ENCODE data around the gene KCNA3.
A peak's percentile ranks its signal among the peaks of the same experiment; 100 is the strongest.
"Not testable (repeated sequence)": the region's sequence is repeated elsewhere in the genome, so short reads cannot be mapped to it uniquely, and the experiment has no call there.

Gene KCNA3

DNA sequence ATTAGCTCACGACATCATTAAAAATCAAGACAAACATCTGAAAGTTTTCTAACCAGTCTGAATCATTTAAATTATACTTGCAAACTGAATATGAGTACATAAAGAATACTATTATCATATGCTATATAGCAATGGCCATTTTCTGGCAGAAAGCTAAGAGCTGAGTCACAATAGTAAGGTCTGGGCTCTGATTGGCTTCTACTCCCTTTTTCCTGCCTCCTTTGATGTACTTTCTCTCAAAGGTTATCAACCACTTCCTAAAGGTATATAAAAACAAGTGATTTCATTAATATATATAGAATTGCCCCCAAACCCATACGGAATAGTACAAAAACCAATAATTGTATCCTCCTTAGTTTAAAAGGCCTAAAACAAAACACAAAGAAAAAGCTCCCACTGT, 7.0 kb downstream of the KCNA3 start:
- H3K9me3 ChIP-seq (ENCODE audit: control insufficient read depth, low read length): no peaks in the 10 kb centered on the region
- 100% methylated on average over 1 of the region's 2 CpGs; no CpG with 5 or more reads in 1 of the 2 experiments for WGBS, 2 experiments (ENCODE audit: insufficient coverage in 2 of 2)
- H3K4me3 ChIP-seq (ENCODE audit: extremely low read depth, insufficient read depth, low read length, poor library complexity, severe bottlenecking): no peak overlapping the region
- no peaks in the 10 kb centered on the region for H3K4me1 ChIP-seq (ENCODE audit: control insufficient read depth, insufficient read depth, low read length, poor library complexity, severe bottlenecking)
- no peaks in the 10 kb centered on the region for H3K36me3 ChIP-seq (ENCODE audit: control insufficient read depth, insufficient read depth, low read length)
- no peak overlapping the region for H3K27ac ChIP-seq (ENCODE audit: low read depth, low read length, severe bottlenecking)

DNA sequence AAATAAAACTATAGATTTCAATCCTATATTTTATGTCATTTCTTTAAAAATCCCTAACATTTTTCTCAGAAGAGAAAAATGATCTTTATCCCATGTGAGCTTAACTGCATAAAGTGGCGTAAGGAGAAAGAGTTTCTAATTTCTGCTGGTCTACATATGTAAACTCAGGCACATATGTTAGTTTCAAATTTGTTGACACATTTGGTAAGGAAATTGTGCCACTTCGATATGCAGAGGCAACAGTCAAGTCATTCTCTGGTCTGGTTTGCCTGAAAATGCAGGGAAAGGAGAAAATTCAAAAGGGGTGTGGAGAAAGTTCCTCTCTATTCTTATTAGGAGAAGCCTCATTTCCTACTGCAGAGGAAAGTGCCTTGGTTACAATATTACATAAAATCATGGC, 11.5 kb downstream of the KCNA3 start:
- Histone ChIP-seq H3K4me1 (ENCODE audit: control insufficient read depth, insufficient read depth, low read length, poor library complexity, severe bottlenecking) (no peaks in the 10 kb centered on the region), H3K9me3 (ENCODE audit: control insufficient read depth, low read length) (no peaks in the 10 kb centered on the region), H3K27ac (ENCODE audit: low read depth, low read length, severe bottlenecking) (no peak overlapping the region), H3K36me3 (ENCODE audit: control insufficient read depth, insufficient read depth, low read length) (no peaks in the 10 kb centered on the region), H3K4me3 (ENCODE audit: extremely low read depth, insufficient read depth, low read length, poor library complexity, severe bottlenecking) (no peak overlapping the region)
- WGBS, 2 experiments (ENCODE audit: insufficient coverage in 2 of 2): 83 to 100% methylated on average over 1 to 2 of the region's 2 CpGs

DNA sequence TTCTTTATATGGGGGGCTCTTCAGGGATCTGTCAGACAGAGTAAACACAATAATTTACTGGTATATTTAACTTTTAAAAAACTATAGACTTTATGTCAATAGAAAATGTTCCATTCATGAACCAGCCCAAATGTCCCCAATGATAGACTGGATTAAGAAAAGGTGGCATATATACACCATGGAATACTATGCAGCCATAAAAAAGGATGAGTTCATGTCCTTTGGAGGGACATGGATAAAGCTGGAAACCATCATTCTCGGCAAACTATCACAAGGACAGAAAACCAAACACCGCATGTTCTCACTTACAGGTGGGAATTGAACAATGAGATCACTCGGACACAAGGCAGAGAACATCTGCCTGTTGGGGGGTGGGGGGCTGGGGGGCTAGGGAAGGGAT, 15.2 kb downstream of the KCNA3 start:
- not testable (repeated sequence) for H3K36me3 ChIP-seq (ENCODE audit: control insufficient read depth, insufficient read depth, low read length); H3K9me3 ChIP-seq (ENCODE audit: control insufficient read depth, low read length); H3K27ac ChIP-seq (ENCODE audit: low read depth, low read length, severe bottlenecking); H3K4me1 ChIP-seq (ENCODE audit: control insufficient read depth, insufficient read depth, low read length, poor library complexity, severe bottlenecking); H3K4me3 ChIP-seq (ENCODE audit: extremely low read depth, insufficient read depth, low read length, poor library complexity, severe bottlenecking)
- no CpG with 5 or more reads among the region's 3 CpGs for WGBS, 2 experiments (ENCODE audit: insufficient coverage in 2 of 2)

DNA sequence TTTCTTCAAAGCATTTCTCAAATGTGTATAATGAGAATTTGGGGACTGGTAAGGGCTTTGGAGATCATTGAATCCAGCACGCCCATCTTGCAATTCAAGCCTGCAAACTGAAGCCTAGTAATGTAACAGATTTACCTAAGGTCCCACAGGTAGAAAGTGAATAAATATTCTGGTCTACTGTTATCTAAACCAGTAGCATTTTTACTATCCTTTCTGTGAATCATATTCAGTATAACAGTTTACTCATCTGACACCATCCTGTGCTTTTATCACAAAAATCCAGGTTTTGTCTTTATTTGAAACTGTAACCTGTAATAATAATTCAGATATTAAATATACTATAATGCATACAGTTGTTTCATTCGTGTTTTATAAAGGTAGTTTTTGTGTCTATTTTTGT, 17.4 kb downstream of the KCNA3 start:
- WGBS, 2 experiments (ENCODE audit: insufficient coverage in 2 of 2): 100% methylated on average over 1 of the region's 2 CpGs; no CpG with 5 or more reads in 1 of the 2 experiments
- Histone ChIP-seq H3K4me3 (ENCODE audit: extremely low read depth, insufficient read depth, low read length, poor library complexity, severe bottlenecking) (no peak overlapping the region), H3K27ac (ENCODE audit: low read depth, low read length, severe bottlenecking) (no peak overlapping the region), H3K4me1 (ENCODE audit: control insufficient read depth, insufficient read depth, low read length, poor library complexity, severe bottlenecking) (peaks cover 7% of the 10 kb centered on the region), H3K9me3 (ENCODE audit: control insufficient read depth, low read length) (no peaks in the 10 kb centered on the region), H3K36me3 (ENCODE audit: control insufficient read depth, insufficient read depth, low read length) (no peaks in the 10 kb centered on the region)

DNA sequence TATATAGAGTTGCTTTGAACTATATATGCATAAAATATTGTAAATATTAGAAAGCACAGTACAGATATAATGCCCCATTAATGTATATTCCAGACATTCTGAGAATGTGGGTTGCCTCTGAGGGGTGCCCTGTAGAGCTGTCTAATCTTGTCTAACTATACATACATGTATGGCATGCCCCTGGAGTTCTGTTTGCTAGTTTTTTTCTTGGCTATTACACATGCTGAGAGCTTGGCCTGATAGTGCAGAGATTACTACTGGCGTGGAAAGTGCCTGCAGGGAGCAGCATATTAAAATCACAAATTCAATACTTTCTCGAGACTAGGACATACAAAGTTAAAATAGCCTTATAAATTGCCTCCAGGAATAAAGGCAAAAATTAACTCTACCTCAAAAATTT, 24.1 kb downstream of the KCNA3 start:
- Histone ChIP-seq H3K27ac (ENCODE audit: low read depth, low read length, severe bottlenecking) (no peak overlapping the region), H3K9me3 (ENCODE audit: control insufficient read depth, low read length) (no peaks in the 10 kb centered on the region), H3K4me3 (ENCODE audit: extremely low read depth, insufficient read depth, low read length, poor library complexity, severe bottlenecking) (no peak overlapping the region), H3K36me3 (ENCODE audit: control insufficient read depth, insufficient read depth, low read length) (no peaks in the 10 kb centered on the region), H3K4me1 (ENCODE audit: control insufficient read depth, insufficient read depth, low read length, poor library complexity, severe bottlenecking) (peaks cover 35% of the 10 kb centered on the region)
- WGBS, 2 experiments (ENCODE audit: insufficient coverage in 2 of 2): 78 to 88% methylated on average over 1 to 2 of the region's 2 CpGs

DNA sequence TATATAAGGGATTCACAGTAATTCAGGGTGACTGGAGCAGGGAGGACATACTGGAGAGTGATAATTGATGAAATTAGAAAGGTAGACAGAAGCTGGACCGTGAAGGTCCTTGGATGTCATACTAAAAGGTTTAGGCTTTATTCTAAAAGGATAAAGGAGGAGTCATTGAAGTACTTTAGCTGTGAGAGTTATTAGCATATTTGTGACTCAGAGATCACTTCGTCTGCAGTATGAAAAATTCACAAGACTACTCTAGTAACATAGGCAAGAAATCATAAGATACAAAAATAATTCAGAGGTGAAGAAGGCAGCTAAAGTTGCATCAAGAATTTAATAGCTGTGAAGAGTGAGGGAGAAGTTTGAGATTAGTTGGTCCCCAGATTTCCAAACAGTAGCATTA, 26.3 kb downstream of the KCNA3 start:
- peaks cover 53% of the 10 kb centered on the region for H3K4me1 ChIP-seq (ENCODE audit: control insufficient read depth, insufficient read depth, low read length, poor library complexity, severe bottlenecking)
- no peaks in the 10 kb centered on the region for H3K9me3 ChIP-seq (ENCODE audit: control insufficient read depth, low read length)
- no peaks in the 10 kb centered on the region for H3K36me3 ChIP-seq (ENCODE audit: control insufficient read depth, insufficient read depth, low read length)
- WGBS, 2 experiments (ENCODE audit: insufficient coverage in 2 of 2): 68% methylated on average over 1 of the region's 2 CpGs; no CpG with 5 or more reads in 1 of the 2 experiments
- H3K27ac ChIP-seq (ENCODE audit: low read depth, low read length, severe bottlenecking): no peak overlapping the region
- no peak overlapping the region for H3K4me3 ChIP-seq (ENCODE audit: extremely low read depth, insufficient read depth, low read length, poor library complexity, severe bottlenecking)

DNA sequence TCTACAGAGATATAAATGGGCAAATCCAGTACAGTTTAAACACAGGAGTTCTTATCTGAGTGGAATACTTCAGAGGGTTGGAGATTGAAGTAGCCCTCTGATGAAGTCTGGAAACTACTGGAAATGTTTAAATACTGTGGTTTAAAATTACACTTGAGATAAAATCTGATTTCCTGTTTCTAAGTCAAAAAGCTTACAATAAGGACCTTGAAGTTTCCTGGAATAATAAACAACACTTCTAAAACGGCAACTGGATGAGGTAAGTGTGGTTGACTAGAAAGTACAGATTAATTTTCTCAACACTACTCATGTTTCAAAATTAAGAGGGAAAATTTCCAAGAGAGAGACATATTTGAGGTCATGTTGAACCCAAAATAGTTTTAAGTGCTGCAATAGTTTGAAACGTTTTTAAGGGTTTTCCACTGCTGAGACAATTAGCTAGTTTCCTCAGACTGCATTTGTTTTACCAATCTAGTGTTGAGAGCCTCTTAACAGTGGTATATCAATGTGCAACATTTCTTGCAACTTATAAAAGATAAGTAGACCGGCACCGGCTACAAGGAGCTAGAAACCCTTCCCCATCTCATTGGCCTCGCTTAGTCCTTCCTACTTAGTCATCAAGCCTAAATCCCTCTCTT, 27.4 kb downstream of the KCNA3 start:
- Histone ChIP-seq H3K4me3 (ENCODE audit: extremely low read depth, insufficient read depth, low read length, poor library complexity, severe bottlenecking) (no peak overlapping the region), H3K9me3 (ENCODE audit: control insufficient read depth, low read length) (no peaks in the 10 kb centered on the region), H3K27ac (ENCODE audit: low read depth, low read length, severe bottlenecking) (peak overlapping the region; percentile 82), H3K36me3 (ENCODE audit: control insufficient read depth, insufficient read depth, low read length) (no peaks in the 10 kb centered on the region), H3K4me1 (ENCODE audit: control insufficient read depth, insufficient read depth, low read length, poor library complexity, severe bottlenecking) (peaks cover 49% of the 10 kb centered on the region)
- WGBS, 2 experiments (ENCODE audit: insufficient coverage in 2 of 2): 78 to 92% methylated on average over 4 of the region's 5 CpGs

DNA sequence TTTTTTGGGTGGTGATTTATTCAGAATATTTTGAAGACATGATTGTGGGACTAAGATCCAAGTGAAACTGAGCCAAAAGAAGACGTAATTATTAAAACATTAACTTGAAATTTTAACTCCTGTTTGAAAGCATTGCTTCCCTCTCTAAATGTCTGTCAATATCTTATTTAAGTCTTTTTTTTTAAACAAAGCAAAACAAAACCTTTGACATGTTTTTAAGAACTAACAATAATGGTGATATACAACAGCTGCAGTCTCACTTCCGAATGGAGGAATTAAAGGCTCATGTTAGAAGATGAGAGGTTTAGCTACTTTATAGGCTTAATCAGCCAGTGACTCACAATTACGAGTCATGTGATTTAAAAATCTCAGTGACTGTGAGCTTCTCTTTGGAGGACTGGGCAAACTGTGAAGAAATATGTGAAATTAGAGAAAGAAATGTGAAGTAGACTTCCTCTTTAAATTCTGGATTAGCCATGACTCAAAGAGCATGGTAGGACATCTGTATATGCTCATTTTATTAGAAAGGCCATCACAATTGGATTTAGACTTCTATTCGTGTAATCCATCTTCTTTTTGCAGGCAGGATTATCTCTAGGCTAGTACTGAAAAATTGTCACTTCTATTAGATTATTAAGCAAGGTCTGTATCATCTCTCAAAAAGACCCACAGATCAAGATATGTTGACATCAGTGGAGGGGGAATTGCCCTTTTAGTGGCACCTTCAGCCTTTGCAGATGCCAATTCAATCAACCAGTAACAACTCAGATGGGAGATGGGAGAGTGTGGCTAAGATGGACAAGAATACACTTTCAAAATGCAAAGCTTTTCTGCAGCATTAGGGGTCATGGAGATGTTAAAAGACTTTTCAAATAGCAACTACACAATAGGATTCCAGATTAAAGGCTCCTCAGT, 28.7 kb downstream of the KCNA3 start:
- 78 to 92% methylated on average over 1 to 2 of the region's 4 CpGs for WGBS, 2 experiments (ENCODE audit: insufficient coverage in 2 of 2)
- no peaks in the 10 kb centered on the region for H3K36me3 ChIP-seq (ENCODE audit: control insufficient read depth, insufficient read depth, low read length)
- H3K4me1 ChIP-seq (ENCODE audit: control insufficient read depth, insufficient read depth, low read length, poor library complexity, severe bottlenecking): peaks cover 44% of the 10 kb centered on the region
- H3K27ac ChIP-seq (ENCODE audit: low read depth, low read length, severe bottlenecking): peak overlapping the region; percentile 82
- H3K9me3 ChIP-seq (ENCODE audit: control insufficient read depth, low read length): no peaks in the 10 kb centered on the region
- no peak overlapping the region for H3K4me3 ChIP-seq (ENCODE audit: extremely low read depth, insufficient read depth, low read length, poor library complexity, severe bottlenecking)

DNA sequence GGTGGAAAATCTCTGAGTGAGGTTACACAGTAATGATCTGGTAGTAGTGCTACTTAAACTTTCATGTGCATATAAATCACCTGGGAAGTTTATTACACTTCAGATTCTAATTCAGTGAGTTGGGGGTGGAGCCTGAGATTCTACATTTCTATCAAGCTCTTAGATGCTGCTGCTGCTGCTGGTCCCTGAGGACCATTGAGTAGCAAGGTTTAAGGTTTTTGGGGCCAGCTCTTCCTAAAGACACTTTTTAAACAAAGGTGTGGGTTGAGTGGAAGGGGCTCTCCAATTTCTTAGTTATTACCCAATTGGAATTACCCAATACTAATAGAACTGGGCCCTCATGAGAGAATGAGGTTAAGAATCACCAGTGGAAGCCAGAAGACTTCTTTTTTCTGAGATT, 29.5 kb downstream of the KCNA3 start:
- H3K9me3 ChIP-seq (ENCODE audit: control insufficient read depth, low read length): no peaks in the 10 kb centered on the region
- no peaks in the 10 kb centered on the region for H3K36me3 ChIP-seq (ENCODE audit: control insufficient read depth, insufficient read depth, low read length)
- H3K4me1 ChIP-seq (ENCODE audit: control insufficient read depth, insufficient read depth, low read length, poor library complexity, severe bottlenecking): peaks cover 49% of the 10 kb centered on the region
- no peak overlapping the region for H3K4me3 ChIP-seq (ENCODE audit: extremely low read depth, insufficient read depth, low read length, poor library complexity, severe bottlenecking)
- no peak overlapping the region for H3K27ac ChIP-seq (ENCODE audit: low read depth, low read length, severe bottlenecking)

DNA sequence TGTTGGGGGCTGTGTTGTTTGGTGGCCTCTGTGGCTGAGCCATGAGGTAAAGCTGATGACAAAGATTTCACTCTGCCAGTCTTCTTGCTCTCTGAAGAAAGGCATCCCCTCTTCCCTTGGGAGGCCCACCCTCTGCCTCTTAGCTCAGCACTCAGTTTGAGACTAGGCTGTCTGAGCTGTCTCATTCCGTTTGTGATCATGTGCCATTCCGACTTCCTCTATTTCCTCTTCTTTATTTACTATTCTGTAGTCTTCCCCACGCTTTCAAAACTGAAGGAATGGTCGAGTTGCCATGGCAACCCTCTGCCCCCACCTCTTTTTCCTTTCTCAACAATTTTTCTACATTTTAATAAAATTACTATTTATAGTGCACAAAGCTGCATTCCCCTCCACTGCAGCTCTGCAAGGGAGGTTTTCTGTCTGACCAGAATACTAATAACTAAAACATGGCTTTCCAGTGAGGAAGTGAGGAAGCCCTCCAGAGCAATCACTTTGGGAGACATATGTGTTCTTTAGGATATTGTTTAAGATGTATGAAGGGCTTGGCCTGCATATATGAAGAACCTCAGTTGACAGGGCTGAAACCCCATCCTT, 30.8 kb downstream of the KCNA3 start:
- Histone ChIP-seq H3K9me3 (ENCODE audit: control insufficient read depth, low read length) (no peaks in the 10 kb centered on the region), H3K4me1 (ENCODE audit: control insufficient read depth, insufficient read depth, low read length, poor library complexity, severe bottlenecking) (peaks cover 56% of the 10 kb centered on the region), H3K27ac (ENCODE audit: low read depth, low read length, severe bottlenecking) (peak overlapping the region; percentile 51), H3K4me3 (ENCODE audit: extremely low read depth, insufficient read depth, low read length, poor library complexity, severe bottlenecking) (no peak overlapping the region), H3K36me3 (ENCODE audit: control insufficient read depth, insufficient read depth, low read length) (no peaks in the 10 kb centered on the region)
- 52 to 57% methylated on average over 1 to 3 of the region's 4 CpGs for WGBS, 2 experiments (ENCODE audit: insufficient coverage in 2 of 2)
